ENCODE results near the gene SCO1.

DNA sequence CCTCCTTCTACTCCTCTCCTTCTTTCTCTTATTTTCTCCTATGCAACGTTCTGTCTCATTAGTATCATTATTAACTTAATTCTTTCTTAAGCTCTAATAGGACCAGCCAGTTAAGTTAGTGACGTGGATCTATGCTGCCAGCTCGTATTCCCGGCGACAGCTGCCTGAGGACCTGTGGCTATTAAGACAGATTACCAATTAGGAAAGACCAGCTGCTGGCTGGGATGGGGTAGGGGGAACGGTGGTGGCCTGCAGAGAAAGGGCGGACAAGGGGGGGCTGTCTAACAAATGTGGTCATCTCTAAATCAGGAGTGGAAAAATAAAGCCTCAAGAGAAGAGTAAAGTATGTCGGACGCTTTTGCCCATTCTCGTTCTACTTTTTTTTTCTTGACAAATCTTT is 39.5 kb downstream of the SCO1 start:
- no peak for TF ChIP-seq POLR2A (IDR thresholded peaks at IDR 0.05)
- TF ChIP-seq, protein P1, sequence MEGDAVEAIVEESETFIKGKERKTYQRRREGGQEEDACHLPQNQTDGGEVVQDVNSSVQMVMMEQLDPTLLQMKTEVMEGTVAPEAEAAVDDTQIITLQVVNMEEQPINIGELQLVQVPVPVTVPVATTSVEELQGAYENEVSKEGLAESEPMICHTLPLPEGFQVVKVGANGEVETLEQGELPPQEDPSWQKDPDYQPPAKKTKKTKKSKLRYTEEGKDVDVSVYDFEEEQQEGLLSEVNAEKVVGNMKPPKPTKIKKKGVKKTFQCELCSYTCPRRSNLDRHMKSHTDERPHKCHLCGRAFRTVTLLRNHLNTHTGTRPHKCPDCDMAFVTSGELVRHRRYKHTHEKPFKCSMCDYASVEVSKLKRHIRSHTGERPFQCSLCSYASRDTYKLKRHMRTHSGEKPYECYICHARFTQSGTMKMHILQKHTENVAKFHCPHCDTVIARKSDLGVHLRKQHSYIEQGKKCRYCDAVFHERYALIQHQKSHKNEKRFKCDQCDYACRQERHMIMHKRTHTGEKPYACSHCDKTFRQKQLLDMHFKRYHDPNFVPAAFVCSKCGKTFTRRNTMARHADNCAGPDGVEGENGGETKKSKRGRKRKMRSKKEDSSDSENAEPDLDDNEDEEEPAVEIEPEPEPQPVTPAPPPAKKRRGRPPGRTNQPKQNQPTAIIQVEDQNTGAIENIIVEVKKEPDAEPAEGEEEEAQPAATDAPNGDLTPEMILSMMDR (IDR thresholded peaks at IDR 0.05), result no peak
